HG03108 (cell line): ENCODE measurements around the gene DTWD2.

Experiments used
- ATAC-seq: cut with Tn5 transposase; IDR thresholded peaks from one replicate; pipeline ENCODE4 v1.9.1; 2021; ENCODE audit warnings: moderate library complexity; ENCODE audit not compliant: unreplicated experiment

Gene DTWD2

GRCh38 chr5:118791926-118792734 is 196.2 kb downstream of the DTWD2 start:
- peak; percentile 90 for ATAC-seq

GRCh38 chr5:118789366-118789765 is 199.0 kb downstream of the DTWD2 start:
- no peak for ATAC-seq

GRCh38 chr5:118788351-118788750 is 200.0 kb downstream of the DTWD2 start:
- no peak for ATAC-seq
